MM.1S (cell line): Measurements from ENCODE around the gene SLC40A1.

Experiments used
- DNase-seq: peaks from one replicate; pipeline ENCODE4 v3.0.0-alpha.2; 2015
- H2AFZ ChIP-seq: fragments of 300-600 bp; sonication (generic); 2 replicates; pipeline ENCODE4 v1.6.0; 2016; ENCODE audit warnings: antibody characterized with exemption, low read length
- H3F3A ChIP-seq: fragments of 300-600 bp; sonication (generic); 2 replicates; pipeline ENCODE4 v1.6.1; 2016; ENCODE audit warnings: mild to moderate bottlenecking, antibody characterized with exemption, low read length, moderate library complexity, mixed read lengths; ENCODE audit not compliant: insufficient read depth
- H3K27ac ChIP-seq: fragments of 300-600 bp; sonication (generic); 2 replicates; pipeline ENCODE4 v1.5.1; 2016; ENCODE audit warnings: mild to moderate bottlenecking, low read length
- H3K27me3 ChIP-seq: fragments of 300-600 bp; sonication (generic); replicated peaks from 2 replicates; pipeline ENCODE4 v1.6.0; 2016; ENCODE audit warnings: low read length; ENCODE audit not compliant: insufficient read depth
- H3K36me3 ChIP-seq: fragments of 300-600 bp; sonication (generic); replicated peaks from 2 replicates; pipeline ENCODE4 v1.6.1; 2016; ENCODE audit warnings: mild to moderate bottlenecking, low read length, mixed read lengths; ENCODE audit not compliant: insufficient read depth
- H3K4me1 ChIP-seq: fragments of 300-600 bp; sonication (generic); 2 replicates; pipeline ENCODE4 v1.6.1; 2016; ENCODE audit warnings: low read length, mixed read lengths
- H3K4me2 ChIP-seq: fragments of 300-600 bp; sonication (generic); 2 replicates; pipeline ENCODE4 v1.6.0; 2016; ENCODE audit warnings: low read depth, low read length
- H3K4me3 ChIP-seq: fragments of 300-600 bp; sonication (generic); 2 replicates; pipeline ENCODE4 v1.5.1; 2016; ENCODE audit warnings: low read length, mixed read lengths
- H3K79me2 ChIP-seq: fragments of 300-600 bp; sonication (generic); 2 replicates; pipeline ENCODE4 v1.6.1; 2016; ENCODE audit warnings: mixed run types, low read length, mixed read lengths
- H3K9ac ChIP-seq: fragments of 300-600 bp; sonication (generic); 2 replicates; pipeline ENCODE4 v1.6.1; 2016; ENCODE audit warnings: low read length, mixed read lengths
- H3K9me2 ChIP-seq: fragments of 300-600 bp; sonication (generic); replicated peaks from 2 replicates; pipeline ENCODE4 v1.6.1; 2016; ENCODE audit warnings: mild to moderate bottlenecking, low read length, mixed read lengths; ENCODE audit not compliant: insufficient read depth
- H3K9me3 ChIP-seq: fragments of 300-600 bp; sonication (generic); replicated peaks from 2 replicates; pipeline ENCODE4 v1.6.1; 2016; ENCODE audit warnings: mild to moderate bottlenecking, low read length, mixed read lengths; ENCODE audit not compliant: insufficient read depth
- H4K20me1 ChIP-seq: fragments of 300-600 bp; sonication (generic); 2 replicates; pipeline ENCODE4 v1.6.1; 2016; ENCODE audit warnings: mild to moderate bottlenecking, low read length, moderate library complexity, mixed read lengths; ENCODE audit not compliant: insufficient read depth
- EZH2 ChIP-seq: fragments of 300-600 bp; sonication (generic); optimal IDR thresholded peaks from 2 replicates; pipeline ENCODE3; 2017; ENCODE audit warnings: low read depth, mild to moderate bottlenecking, antibody characterized with exemption, low read length, mixed read lengths
- EZH2phosphoT487 ChIP-seq: fragments of 300-600 bp; sonication (generic); IDR thresholded peaks from 2 replicates; pipeline ENCODE4 v1.6.1; 2018; ENCODE audit warnings: antibody characterized with exemption, low read length
- TF ChIP-seq, protein P1 (sequence below): fragments of 300-600 bp; sonication (generic); IDR thresholded peaks from 2 replicates; pipeline ENCODE4 v1.5.1; 2016; ENCODE audit warnings: antibody characterized with exemption, low read length, mixed read lengths

Gene SLC40A1

DNA sequence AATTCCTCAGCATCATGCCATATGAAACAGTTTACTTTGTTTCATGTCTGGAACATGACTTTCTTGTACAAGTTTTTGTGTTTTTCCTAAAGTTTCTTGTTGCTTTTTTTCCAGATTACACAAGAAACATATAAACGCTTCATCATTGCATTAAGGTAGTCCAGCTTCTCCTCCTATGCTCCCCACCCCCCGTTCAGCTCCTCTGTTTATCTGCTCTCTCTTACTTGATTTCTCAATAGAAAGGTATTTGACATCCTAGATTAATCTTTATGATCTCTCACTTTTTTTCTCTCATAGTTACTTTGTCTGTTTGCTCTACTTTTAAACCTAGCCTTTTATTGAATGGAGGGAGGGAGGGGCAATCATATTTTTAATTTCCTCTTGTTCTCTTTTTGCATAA, 25.4 kb downstream of the SLC40A1 start:
- H3K4me1 ChIP-seq, result 0 out of 2 replicates have a peak, but pooled peaks cover 4% of the 10 kb centered on the region
- DNase-seq, result no peak

DNA sequence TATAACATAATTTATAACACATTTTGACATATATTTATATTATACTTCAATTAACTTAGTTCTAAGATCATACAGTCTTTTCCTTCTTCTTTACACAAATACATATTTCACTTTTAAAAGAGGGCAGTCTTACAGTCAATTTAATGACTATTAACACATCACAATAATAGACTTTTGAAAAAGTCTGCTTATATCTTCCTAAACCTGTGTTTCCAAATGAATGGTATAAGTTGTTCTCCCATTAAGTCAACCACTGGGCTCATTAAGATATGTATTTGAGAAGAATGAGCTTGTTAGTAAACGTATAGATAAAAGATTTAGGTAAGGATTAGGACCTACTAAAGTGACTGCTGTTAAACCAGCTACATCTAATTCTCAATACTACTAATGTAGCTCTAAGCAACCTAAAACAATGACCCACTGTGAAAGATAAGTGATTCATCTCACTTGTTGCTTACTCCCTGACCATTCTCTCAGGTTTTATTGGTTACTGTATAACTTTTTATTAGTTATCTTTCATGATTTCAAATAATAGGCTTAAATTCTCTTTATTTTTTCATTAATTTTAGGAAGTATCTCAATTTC, 27.0 kb downstream of the SLC40A1 start:
- Histone ChIP-seq H3K4me3 (no peak overlapping the region), H3K27me3 (no peaks in the 10 kb centered on the region), H3K27ac (no peak overlapping the region), H3K79me2 (no peaks in the 10 kb centered on the region), H3F3A (no peaks in the 10 kb centered on the region), H3K9ac (no peak overlapping the region), H3K9me3 (no peaks in the 10 kb centered on the region), H4K20me1 (no peaks in the 10 kb centered on the region), H3K4me1 (no peaks in the 10 kb centered on the region), H3K9me2 (no peaks in the 10 kb centered on the region), H3K4me2 (no peak overlapping the region), H2AFZ (no peak overlapping the region), H3K36me3 (no peaks in the 10 kb centered on the region)
- TF ChIP-seq EZH2, result no peak
- TF ChIP-seq, protein P1, sequence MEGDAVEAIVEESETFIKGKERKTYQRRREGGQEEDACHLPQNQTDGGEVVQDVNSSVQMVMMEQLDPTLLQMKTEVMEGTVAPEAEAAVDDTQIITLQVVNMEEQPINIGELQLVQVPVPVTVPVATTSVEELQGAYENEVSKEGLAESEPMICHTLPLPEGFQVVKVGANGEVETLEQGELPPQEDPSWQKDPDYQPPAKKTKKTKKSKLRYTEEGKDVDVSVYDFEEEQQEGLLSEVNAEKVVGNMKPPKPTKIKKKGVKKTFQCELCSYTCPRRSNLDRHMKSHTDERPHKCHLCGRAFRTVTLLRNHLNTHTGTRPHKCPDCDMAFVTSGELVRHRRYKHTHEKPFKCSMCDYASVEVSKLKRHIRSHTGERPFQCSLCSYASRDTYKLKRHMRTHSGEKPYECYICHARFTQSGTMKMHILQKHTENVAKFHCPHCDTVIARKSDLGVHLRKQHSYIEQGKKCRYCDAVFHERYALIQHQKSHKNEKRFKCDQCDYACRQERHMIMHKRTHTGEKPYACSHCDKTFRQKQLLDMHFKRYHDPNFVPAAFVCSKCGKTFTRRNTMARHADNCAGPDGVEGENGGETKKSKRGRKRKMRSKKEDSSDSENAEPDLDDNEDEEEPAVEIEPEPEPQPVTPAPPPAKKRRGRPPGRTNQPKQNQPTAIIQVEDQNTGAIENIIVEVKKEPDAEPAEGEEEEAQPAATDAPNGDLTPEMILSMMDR, result no peak
- TF ChIP-seq EZH2phosphoT487, result no peak
- no peak for DNase-seq

More for the DNA sequence above, 25.4 kb downstream of the SLC40A1 start:
- Histone ChIP-seq H3K4me3 (no peak overlapping the region), H3K9me3 (no peaks in the 10 kb centered on the region), H2AFZ (no peak overlapping the region), H3K9me2 (no peaks in the 10 kb centered on the region), H3K36me3 (no peaks in the 10 kb centered on the region), H4K20me1 (no peaks in the 10 kb centered on the region), H3K79me2 (no peaks in the 10 kb centered on the region), H3K4me2 (no peak overlapping the region), H3K9ac (no peak overlapping the region), H3K27ac (no peak overlapping the region), H3K27me3 (no peaks in the 10 kb centered on the region), H3F3A (no peaks in the 10 kb centered on the region)
- TF ChIP-seq EZH2 (no peak), EZH2phosphoT487 (no peak)
- TF ChIP-seq, protein P1, result no peak

DNA sequence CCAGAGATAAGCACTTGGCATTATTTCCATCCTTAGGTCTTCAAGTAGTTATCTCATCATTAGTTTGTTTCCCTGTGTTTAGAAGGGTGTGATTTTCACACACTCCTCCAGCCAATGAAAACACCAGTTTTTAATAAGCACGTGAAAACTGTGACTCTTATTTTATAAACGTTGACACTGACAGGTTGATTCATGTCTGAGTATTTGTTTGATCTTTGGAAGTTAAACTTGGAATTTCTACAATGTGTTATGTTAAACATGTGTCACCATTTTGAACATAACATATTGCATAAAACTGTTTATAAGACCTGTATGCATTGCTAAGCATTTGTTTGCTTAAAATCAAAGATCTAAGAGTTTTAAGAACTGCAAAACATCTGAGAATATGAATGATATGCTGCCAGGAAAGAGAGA, 27.6 kb downstream of the SLC40A1 start:
- Histone ChIP-seq H4K20me1 (no peaks in the 10 kb centered on the region), H3K4me2 (no peak overlapping the region), H3K9me2 (no peaks in the 10 kb centered on the region), H3K27ac (no peak overlapping the region), H3K27me3 (no peaks in the 10 kb centered on the region), H3K9me3 (no peaks in the 10 kb centered on the region), H3K4me3 (no peak overlapping the region), H3K36me3 (no peaks in the 10 kb centered on the region), H3K79me2 (no peaks in the 10 kb centered on the region), H2AFZ (no peak overlapping the region), H3F3A (no peaks in the 10 kb centered on the region), H3K4me1 (no peaks in the 10 kb centered on the region), H3K9ac (no peak overlapping the region)
- no peak for DNase-seq
- TF ChIP-seq EZH2phosphoT487 (no peak), EZH2 (no peak)
- TF ChIP-seq, protein P1, result no peak
